Measurements from ENCODE around the gene GPR171. TPM values are rescaled to one million over a fixed set of nuclear protein-coding genes. Genes with fewer than 3 reads are reported as not detected.

Gene GPR171
- total and polyA plus RNA-seq, 2 donors (not counting 3 experiments of a cell fraction or from before 2014, with no cell fraction given) = not detected

- no peak for FAIRE-seq
- CTCF ChIA-PET = interaction anchor here (3.2 to 3.6 kb wide), 2 partner anchors 62 to 116 kb away, joined by 24 to 98 read pairs; partner anchors contain the start of gene P2RY14
- POLR2A ChIA-PET = no interaction called here
- Histone ChIP-seq H4K20me1 (replicated peaks; ENCODE audit: control insufficient read depth, extremely low read depth, insufficient read depth, low read length) (no peaks in the 10 kb centered on the region), H3K9me1 (replicated peaks; ENCODE audit: control insufficient read depth, extremely low read depth, insufficient read depth, low read length) (no peaks in the 10 kb centered on the region), H3K27ac (ENCODE audit: insufficient read depth, low read depth, low read length) (no peak overlapping the region), H3K36me3 (ENCODE audit: control insufficient read depth in 2 of 2, extremely low read depth in 1 of 2, insufficient read depth in 2 of 2, low read length in 2 of 2) (no peaks in the 10 kb centered on the region), H3K9ac (replicated peaks; ENCODE audit: extremely low read depth, insufficient read depth, low read length) (no peak overlapping the region), H3K79me2 (ENCODE audit: control insufficient read depth, insufficient read depth, low read length) (no peaks in the 10 kb centered on the region), H3K9me3 (replicated peaks; ENCODE audit: control insufficient read depth, insufficient read depth, low read length) (no peaks in the 10 kb centered on the region), H3K4me1 (ENCODE audit: control insufficient read depth, extremely low read depth, insufficient read depth, low read length) (no peaks in the 10 kb centered on the region), H3K27me3 (ENCODE audit: control insufficient read depth in 2 of 2, insufficient read depth in 2 of 2, low read length in 2 of 2) (peaks cover 0 to 2% of the 10 kb centered on the region in 2 experiments), H3K4me3 (replicated peaks in 1 of 3; ENCODE audit: insufficient read depth in 1 of 3, low read depth in 1 of 3, low read length in 3 of 3) (no peak overlapping the region), H3K4me2 (ENCODE audit: insufficient read depth, low read length) (no peak overlapping the region), H2AFZ (ENCODE audit: low read depth, low read length) (no peak overlapping the region)
- dilution Hi-C loops (cut with MboI; ENCODE audit: extremely low pct_ligation_motif_present, low sequenced_read_pairs) = no loop called here
- no TSS peak for BruUV-seq (replicated peaks)
- DNase-seq (ENCODE audit: low read depth, low spot score) = no peak
- no peak for TF ChIP-seq EZH2 (IDR thresholded peaks at IDR 0.05; ENCODE audit: borderline replicate concordance, low read depth, low read length, severe bottlenecking)
- no peak for TF ChIP-seq CTCF (IDR thresholded peaks at IDR 0.05; ENCODE audit: extremely low read depth in 1 of 2, insufficient read depth in 1 of 2, low read depth in 1 of 2, low read length in 2 of 2)
- no peak for TF ChIP-seq MYC (IDR thresholded peaks at IDR 0.05; ENCODE audit: low read depth, low read length)
- no peak for TF ChIP-seq JUN (IDR thresholded peaks at IDR 0.05; ENCODE audit: borderline replicate concordance, insufficient read depth, insufficient read length, low read depth)
- no peak for TF ChIP-seq MAX (IDR thresholded peaks at IDR 0.05; ENCODE audit: insufficient read depth, insufficient read length)
- TF ChIP-seq FOS (IDR thresholded peaks at IDR 0.05; ENCODE audit: borderline replicate concordance, insufficient read depth, low read length) = no peak
- TF ChIP-seq GATA2 (IDR thresholded peaks at IDR 0.05; ENCODE audit: insufficient read depth, insufficient read length, low read depth, low read length) = no peak
- TF ChIP-seq POLR2A (IDR thresholded peaks at IDR 0.05; ENCODE audit: low read depth, low read length) = no peak
- TF ChIP-seq POLR2AphosphoS5 (IDR thresholded peaks at IDR 0.05; ENCODE audit: insufficient read depth, low read depth, low read length) = no peak
- intact Hi-C loops (cut with micrococcal nuclease) = loop anchor here (5.0 kb wide), 2 partner anchors 161 to 676 kb away; partner anchors contain the start of gene P2RY13
Observed at GRCh38 chr3:151166161-151166560, 36.9 kb downstream of the GPR171 start.
